ENCODE measurements around the gene TBXAS1.

TBXAS1 gene

DNA sequence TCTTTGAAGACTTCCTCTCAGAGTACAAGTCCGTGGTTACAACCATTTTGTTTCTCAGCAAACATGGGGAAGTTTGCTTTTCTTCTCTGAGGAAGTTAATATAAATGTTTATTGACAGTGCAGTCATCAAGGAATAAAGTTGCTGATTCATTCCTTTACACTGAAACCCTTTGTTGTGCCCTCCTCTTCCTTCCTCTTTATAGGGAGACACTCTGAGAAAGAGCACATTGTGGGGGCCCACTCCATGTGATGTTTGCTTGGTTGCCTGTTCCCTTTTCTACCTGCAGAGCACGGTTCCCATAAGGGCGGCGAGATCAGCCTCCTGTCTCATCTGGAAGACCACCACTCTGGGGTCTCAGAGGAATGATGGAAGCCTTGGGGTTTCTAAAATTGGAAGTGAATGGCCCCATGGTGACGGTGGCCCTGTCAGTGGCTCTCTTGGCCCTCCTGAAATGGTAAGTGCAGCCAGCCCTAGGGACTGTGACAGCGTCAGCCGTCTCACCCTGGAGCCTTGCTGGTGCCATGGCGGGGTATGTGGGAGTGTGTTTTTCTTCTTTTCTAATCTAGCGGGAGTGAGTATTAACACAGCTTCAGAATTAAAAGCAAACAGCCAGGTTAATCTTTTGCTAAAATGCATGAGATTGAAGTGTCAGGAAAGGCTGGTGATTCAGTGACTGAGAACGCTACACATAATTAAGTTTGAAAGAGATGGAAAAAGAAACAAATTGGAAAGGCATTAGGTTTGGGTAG, at the start of gene TBXAS1:
Gene TBXAS1, plus strand, starts transcription at position 240 of the 750 bp plus-strand sequence. Its CDS starts 127 bp downstream, at position 367.
- no peak for FAIRE-seq
- no peak for DNase-seq (ENCODE audit: low spot score)

DNA sequence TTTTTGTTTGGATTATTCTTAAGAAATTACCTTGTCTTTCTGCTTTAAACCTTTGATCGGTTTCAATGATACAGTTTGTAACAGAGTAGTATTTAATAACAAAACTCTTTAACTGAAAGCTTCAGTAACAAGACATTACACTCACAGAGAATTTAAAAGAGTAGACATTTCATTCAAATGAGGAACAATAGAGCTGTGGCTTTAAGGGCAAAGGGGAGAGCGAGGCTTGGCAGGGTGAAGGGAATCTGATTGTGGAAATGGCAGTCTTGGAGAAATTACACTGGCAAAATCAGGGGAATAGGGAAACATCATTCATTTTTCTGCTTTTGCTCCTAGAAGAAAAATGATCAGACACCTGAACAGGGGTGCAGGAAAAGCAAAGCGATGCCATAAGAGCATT, 46.1 kb upstream of the TBXAS1 start:
- DNase-seq (ENCODE audit: low spot score) (no peak), FAIRE-seq (no peak)

DNA sequence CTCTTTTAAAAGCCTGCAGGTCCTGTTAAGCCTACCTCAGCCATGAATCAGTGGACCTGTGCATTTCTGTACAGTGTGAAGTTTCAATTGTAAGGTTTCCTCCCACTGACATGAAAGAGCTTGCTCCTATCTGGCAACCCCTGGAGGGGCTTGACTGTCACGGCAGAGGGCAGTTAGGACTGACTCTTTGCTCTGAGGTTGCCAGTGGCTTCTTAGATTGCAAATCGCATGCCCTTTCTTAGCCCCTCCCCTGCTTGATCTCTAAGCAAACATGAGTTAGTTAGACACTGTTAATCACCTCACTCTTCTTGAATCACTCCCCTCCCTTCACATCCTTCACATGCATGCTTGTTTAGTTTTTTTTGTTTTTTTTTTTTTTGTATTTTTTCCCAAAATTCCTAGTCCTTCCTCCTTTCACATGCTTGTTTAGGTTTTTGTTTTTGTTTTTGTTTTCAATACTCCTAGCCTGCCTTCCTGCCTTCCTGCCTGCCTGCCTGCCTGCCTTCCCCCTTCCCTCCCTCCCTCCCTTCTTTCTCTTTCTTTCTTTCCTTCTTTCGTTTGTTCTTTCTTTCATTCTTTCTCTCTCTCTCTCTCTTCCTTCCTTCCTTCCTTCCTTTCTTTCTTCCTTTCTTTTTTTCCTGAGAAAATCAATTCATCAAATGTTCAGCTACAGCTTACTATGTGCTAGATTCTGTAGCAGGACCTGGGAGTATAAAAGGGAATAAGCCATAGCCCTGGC, 45.2 kb upstream of the TBXAS1 start:
- no peak for FAIRE-seq

DNA sequence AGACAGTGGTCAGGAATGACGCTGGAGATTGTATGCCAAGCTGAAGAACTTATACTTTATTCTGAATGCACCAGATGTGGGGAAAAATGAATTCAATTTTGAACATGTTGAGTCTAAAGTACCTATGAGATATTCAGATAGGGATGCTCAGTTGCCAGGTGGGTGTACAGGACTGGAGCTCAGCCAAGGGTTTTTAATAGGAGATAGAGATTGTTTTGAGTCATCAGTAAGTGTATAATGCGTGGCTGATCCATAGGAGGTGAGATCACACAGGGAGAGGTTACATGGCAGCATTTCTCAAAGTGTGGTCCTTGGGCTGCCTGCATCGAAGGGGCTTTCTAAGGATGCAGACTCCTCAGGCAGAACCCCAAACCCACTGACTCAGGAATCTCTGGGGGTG, 44.4 kb upstream of the TBXAS1 start:
- FAIRE-seq (no peak), DNase-seq (ENCODE audit: low spot score) (no peak)

More for the DNA sequence above, 45.2 kb upstream of the TBXAS1 start:
- DNase-seq (ENCODE audit: low spot score), result no peak

DNA sequence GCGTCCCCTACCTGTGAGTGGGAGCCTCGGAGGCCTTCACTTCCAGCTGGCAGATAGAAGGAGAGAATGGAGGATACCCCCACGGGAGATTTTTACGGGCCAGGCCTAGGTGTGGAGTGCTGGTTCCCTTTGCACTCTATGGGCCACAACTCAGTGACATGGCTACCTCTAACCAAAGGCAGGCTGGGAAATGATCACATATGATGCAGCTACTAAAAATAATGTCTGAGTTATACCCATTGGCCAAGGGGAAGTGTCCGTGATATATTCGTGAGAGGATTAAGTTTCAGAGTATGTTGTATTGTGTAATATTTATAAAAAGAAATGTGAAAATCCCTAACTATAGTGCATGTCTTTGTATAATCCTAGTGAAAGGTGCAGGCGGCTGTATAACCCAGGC, 37.7 kb upstream of the TBXAS1 start:
- no peak for DNase-seq (ENCODE audit: low spot score)
- FAIRE-seq, result no peak

DNA sequence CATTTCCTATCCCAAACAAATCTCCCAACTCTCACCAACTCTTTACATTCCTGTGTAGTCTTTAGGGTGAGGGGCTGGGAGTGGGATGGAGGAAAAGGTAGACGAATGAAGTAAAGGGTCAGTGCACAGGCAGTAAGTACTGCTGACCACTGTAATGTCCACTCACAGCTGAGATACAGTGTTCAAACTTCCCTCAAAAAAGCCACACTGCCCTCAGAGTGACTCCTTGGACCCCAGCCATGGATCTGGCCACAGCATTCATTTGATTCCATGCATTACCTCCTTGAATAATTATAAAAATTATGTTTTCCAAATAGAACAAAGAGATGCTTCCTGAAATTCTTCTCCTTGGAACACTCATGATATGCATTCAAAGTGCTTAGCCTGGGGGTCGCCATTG, 31.5 kb upstream of the TBXAS1 start:
- DNase-seq (ENCODE audit: low spot score) (no peak), FAIRE-seq (no peak)

DNA sequence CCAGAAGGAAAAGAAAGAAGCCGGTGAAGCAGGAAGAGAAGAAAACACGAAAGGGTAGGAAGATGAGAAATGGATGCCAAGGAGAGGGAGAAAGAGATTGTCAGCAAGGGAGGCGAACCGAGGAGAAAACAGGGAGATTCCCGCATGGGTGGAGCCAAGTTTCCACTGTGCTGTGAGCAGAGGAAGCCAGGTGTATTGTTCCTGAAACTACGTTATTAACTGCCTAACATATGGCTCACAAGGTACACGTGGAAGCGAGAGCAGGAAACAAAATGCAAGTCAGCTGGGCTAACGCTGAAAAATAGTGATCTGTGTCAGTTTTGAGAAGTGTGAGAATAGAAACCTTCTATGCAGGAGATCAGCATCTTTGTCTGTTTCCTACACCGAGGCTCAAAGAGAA, 30.8 kb upstream of the TBXAS1 start:
- FAIRE-seq (no peak), DNase-seq (ENCODE audit: low spot score) (no peak)

DNA sequence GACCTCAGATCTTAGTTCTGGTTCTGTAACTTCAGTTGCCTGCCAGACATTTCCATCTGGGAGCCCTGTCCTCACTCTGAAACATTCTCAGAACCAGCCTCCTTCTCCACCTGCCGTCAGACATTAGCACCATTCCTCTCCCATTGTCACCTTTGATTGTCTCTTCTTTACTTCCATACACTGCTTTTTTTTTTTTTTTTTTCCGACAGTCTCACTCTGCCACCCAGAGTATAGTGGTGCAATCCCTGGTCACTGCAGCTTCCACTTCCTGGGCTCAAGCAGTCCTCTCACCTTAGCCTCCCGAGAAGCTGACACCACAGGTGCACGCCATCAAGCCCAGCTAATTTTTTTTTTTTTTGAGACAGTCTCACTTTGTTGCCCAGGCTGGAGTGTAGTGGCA, 30.2 kb upstream of the TBXAS1 start:
- FAIRE-seq, result no peak
- no peak for DNase-seq (ENCODE audit: low spot score)

DNA sequence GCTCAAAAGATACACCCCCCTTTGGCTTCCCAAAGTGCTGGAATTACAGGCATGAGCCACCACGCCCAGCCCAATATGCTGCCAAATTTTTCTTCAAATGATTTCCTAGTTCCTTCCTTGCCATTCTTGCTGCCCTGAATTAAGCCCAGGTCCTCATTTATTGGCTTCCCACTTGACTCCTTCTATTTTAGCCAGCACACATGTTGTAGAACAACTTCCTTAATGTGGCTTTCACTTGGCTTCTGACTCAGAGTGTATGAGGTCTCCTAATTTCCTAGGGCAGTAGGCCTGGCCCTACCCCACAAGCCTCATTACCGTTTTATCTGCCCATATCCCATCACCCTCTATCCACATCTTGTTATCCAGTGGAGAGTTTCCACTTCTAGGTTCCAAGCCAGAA, 29.5 kb upstream of the TBXAS1 start:
- FAIRE-seq (no peak), DNase-seq (ENCODE audit: low spot score) (no peak)

DNA sequence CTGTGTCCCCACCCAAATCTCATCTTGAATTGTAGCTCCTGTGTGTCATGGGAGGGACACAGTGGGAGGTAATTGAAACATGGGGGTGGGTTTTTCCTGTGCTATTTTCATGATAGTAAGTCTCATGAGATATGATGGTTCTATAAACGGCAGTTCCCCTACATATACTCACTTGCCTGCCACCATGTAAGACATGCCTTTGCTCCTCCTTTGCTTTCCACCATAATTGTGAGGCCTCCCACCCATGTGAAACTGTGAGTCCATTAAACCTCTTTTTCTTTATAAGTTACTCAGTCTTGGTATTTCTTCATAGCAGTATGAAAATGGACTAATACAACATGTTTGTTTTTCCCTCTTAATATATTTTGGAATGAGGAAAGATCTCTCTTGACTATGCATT, 24.5 kb upstream of the TBXAS1 start:
- FAIRE-seq (no peak), DNase-seq (ENCODE audit: low spot score) (no peak)

DNA sequence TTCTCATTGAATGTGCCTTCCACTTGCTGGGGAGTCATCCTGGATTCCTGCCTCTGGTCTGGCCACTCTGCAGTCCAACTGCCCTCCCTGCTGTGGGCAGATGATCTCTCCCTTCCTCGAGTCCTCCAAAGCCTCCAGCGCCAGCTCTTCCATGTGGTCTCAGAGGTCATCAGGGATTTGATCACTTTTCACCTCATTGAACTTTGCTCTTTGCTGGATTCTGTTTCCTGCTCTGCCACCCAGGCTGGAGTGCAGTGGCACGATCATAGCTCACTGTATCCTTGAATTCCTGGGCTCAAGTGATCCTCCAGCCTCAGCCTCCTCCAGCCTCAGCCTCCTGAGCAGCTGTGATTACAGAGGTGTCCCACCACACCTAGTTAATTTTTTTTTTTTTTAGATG, 22.1 kb upstream of the TBXAS1 start:
- DNase-seq (ENCODE audit: low spot score) (no peak), FAIRE-seq (no peak)

DNA sequence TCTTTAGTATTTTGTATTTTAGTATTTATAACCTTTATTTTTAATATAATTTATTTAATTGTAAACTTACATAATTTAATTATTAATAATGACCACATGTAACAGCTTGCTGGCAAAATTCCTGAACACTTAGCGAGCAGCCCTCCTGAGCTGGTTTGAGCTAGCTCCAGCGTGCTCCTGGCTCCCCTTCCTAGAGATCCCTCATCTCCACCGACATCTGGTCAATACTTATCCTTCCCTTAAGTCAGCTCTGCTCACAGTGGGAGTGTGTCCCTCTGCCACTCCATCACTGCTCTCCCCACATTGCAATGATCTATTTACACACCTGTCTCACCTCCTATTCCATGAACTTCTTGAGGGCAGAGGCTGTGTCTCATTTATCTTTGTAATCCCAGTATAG, 20.6 kb upstream of the TBXAS1 start:
- DNase-seq (ENCODE audit: low spot score) (no peak), FAIRE-seq (no peak)

DNA sequence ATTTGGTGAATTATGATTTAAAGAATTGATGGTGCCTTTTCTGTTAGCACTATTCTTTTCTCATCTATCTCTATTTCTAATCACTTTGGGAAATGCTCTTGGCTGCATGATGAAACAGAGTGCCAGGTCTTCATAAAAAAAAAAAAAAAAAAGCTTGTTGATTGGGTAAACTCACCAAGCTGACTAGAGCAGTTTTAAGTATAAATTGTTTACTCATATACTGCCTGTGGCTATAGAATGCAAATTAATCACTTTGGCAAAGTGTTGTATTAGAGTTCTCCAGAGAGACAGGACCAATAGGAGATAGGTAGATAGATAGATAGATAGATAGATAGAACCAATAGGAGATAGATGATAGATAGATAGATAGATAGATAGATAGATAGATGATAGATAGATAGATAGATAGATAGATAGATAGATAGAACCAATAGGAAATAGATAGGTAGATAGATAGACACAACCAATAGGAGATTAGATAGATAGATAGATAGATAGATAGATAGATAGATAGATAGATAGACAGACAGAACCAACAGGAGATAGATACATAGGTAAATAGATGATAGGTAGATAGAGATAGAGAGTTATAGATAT, 20.1 kb upstream of the TBXAS1 start:
- FAIRE-seq (no peak), DNase-seq (ENCODE audit: low spot score) (no peak)

DNA sequence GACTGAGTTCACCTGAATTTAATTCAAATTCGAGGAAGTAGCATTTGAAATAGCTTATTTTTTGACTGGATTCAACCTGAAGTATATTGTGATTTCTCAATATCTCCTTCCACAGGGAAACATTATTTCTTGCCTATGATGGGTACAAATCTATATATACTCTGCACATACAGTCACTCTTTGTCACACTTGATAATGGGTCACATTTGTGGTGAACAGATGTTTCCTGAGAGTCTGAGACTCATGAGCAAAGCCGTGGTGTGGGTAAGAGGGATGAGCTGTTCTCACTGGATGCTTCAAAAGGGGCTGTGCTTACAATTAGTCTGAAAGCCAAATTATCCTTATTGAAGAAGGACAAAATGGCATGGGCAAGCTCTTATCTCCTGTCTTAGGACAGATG, 18.0 kb upstream of the TBXAS1 start:
- DNase-seq (ENCODE audit: low spot score) (no peak), FAIRE-seq (no peak)

DNA sequence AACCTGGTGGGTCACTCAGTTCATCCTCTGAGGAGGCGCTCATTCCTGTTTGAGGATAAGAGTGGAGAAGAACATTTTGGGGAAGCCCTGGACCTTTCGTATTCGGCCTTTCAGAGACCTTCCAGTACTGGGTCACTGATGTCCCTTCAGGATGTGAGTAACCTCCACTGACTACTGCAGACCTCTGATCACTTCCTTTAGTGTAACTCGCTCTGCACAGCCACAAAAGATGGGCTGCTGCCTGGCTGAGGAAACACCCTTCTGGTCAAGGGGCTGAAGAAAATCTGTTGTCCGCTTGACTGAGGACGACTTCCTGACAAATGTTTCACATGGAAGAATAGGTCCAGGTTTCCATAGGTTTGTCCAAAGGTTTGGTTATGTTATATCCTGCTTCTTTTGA, 15.9 kb upstream of the TBXAS1 start:
- DNase-seq (ENCODE audit: low spot score) (no peak), FAIRE-seq (no peak)

DNA sequence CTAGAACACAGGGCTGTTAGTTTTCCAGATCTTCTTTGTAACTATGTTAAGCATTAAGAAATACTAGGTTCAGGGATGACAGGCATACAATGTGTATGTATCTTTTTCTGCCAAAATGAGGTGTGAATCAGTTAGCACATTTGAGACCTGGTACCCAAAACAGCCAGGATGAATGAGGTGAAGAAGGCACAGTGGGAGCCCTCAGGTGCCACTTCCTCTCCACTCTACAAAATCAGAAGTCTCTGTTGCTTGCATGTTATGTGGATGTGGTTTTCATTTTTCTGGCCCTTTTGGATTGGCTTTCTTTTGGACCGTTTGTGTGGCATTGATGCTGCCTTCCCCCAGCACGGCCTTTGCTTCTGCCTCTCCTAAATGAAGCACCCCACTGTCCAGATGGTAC, 15.4 kb upstream of the TBXAS1 start:
- FAIRE-seq (no peak), DNase-seq (ENCODE audit: low spot score) (no peak)

DNA sequence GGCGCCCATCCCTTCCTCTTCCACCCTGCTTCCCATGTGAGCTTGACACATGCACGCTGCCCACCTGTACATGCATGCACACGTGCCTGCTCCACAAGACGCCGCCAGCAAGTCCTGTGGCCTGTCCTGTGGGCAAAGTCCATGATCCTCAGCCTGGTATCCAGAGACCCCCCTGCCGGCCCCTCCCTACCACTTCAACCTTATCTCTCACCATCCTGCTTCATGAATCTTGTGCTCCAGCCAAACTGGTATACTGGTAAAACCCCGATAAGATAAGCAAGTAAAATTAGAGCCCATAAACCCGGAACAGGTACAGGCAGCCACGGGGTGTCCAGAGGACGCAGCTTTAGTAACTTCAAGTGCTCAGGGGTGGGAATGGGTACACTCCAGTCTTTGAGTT, 11.8 kb upstream of the TBXAS1 start:
- FAIRE-seq (no peak), DNase-seq (ENCODE audit: low spot score) (no peak)

DNA sequence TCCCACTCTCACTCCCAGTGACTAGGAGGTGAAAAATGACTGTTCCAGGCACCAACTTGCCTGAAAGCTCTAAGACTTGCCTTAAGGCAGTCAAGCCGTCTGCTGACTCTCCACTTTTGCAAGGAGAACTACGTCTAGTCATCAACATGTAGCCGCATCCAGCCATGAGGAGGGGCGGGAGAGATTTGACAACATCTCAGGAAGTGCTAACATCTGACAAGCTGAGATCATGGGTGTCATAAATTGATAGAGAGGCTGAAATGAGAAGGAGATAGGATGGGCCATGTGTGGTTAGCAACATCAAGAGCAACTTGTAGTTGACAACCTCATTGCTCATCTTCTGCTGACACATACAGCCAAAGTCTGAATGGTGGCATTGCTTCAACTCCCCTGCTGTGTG, 9.0 kb upstream of the TBXAS1 start:
- no peak for FAIRE-seq
- no peak for DNase-seq (ENCODE audit: low spot score)

DNA sequence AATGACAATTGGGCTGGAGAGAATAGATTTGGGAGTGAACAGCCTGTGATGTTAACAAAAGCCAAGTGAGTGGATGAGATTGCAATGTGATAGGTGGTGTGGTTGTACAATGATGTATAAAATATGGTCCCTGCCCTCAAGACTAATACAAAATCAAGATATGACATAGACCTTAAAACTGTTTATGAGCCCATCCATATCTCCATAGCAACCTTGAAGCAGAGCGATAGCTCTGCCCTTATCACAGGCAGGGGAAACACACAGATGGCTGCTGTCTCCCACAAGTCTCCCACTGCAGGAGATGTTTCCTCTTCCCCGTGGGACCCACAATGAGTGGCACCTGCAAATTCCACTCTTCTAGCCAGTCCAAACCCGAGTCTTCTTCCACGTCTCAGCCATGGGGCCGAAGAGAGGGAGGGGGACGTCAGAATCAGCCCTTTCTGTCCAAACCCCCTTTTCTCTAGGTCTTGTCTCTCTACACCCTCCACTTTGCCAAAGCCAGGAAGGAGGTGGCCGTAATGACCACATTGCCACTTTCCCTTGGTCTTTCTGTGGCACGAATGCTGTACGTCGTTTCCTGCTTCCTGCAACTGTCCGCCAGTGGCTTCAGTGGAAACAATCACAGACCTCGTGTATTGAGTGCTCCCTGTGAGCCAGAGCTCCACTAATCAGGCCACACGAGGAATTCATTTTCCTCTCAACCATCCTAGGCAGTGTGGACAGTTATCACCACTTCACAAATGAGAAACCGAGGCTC, 7.5 kb upstream of the TBXAS1 start:
- FAIRE-seq, result no peak
- DNase-seq (ENCODE audit: low spot score), result no peak

DNA sequence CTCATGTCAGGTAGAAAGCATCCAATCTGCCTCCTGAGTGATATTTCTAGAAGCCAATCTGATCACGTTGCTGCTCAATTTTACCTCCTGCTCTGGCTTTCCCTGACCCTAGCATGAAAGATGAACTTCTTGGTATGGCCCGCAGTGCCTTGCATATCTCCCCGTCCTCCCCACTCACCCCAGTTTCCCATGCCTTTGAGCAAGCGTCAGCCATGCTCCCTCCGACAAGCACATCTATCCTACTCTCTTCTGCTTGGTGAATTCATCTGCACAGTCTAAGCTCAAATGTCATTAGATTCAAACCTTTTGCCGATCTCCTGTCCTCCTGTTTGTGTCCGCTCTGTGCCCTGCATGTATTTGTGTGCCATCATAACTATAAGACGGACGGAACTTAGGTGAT, 6.2 kb upstream of the TBXAS1 start:
- no peak for DNase-seq (ENCODE audit: low spot score)
- FAIRE-seq, result no peak

DNA sequence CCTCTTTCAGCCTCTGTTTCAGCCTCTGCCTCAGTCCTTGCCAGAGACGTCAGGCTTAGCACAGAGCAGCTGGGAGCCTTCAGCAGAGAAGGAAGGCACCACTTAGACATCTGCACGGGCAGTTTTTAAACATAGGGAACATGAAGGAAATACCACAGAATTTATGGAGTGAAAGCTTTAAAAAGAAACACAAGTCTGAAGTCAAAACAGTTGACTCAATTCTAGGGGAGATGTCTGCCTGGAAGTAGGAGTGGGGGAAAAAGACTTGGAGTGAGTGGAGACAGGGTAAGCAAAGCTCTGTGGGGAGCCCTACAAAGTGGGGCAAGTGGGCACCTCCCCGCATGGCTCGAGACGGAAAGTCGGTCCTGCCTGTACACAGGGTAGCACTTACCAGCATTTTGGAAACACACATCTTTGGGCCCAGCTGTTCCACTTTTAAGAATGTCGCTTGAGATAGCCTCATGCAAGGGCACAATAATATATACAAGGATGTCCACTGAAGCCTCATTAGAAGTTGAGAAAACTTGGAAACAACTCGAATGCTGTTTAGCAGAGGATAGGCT, 5.0 kb upstream of the TBXAS1 start:
- DNase-seq (ENCODE audit: low spot score) (no peak), FAIRE-seq (no peak)

Measured in urothelium cell line (cell line).